Esophagus muscularis mucosa (tissue), 3 donors: ENCODE measurements around the gene FGFBP2.

Source experiments
- EP300 ChIP-seq: sonication (generic); formaldehyde crosslinking; IDR thresholded peaks from one replicate; pipeline ENCODE4 v1.6.1; 2017; ENCODE audit warnings: antibody characterized with exemption
- POLR2A ChIP-seq: fragments of 450-650 bp; IDR thresholded peaks from one replicate; pipeline ENCODE4 v1.6.1; 2017; ENCODE audit warnings: antibody characterized with exemption, moderate library complexity, mild to moderate bottlenecking, low read depth
- POLR2AphosphoS5 ChIP-seq, 2 donors: sonication (generic); formaldehyde crosslinking; IDR thresholded peaks; one replicate each; pipeline ENCODE4 v1.6.1; 2017; ENCODE audit warnings: antibody characterized with exemption in 2 of 2

- TF ChIP-seq POLR2AphosphoS5 (IDR thresholded peaks at IDR 0.05): no peak
- no peak for TF ChIP-seq POLR2A
- TF ChIP-seq EP300: no peak
Observed at GRCh38 chr4:15929540-15929939, 33.4 kb downstream of the FGFBP2 start.
